H1 (cell line): ENCODE results near the gene NR2E1.
A peak's percentile ranks its signal among the peaks of the same experiment; 100 is the strongest.

ENCODE experiments used
- ATF3 ChIP-seq: IDR thresholded peaks from 2 replicates; pipeline ENCODE4 v1.6.1; 2011; ENCODE audit warnings: low read depth, mild to moderate bottlenecking, low read length; ENCODE audit not compliant: insufficient read depth
- CTCF ChIP-seq, 3 experiments: IDR thresholded peaks; 1 replicate in 2 of 3; 2 replicates in 1 of 3; pipeline versions ENCODE4 v1.5.1 to v1.6.1; 2011; ENCODE audit warnings: low read length in 3 of 3, mild to moderate bottlenecking in 3 of 3, inconsistent platforms in 2 of 3, low read depth in 1 of 3, moderate library complexity in 1 of 3; ENCODE audit not compliant: insufficient read depth in 1 of 3; ENCODE audit errors: control extremely low read depth in 1 of 3
- EZH2 ChIP-seq: fragments of 200-600 bp; sonication (generic); IDR thresholded peaks from 2 replicates; pipeline ENCODE4 v1.7.1; 2012; ENCODE audit warnings: low read depth, mild to moderate bottlenecking, moderate library complexity, low read length, inconsistent platforms; ENCODE audit not compliant: severe bottlenecking
- KDM1A ChIP-seq: fragments of 200-600, 300-600 bp; sonication (generic); IDR thresholded peaks from 2 replicates; pipeline ENCODE4 v1.7.1; 2016; ENCODE audit warnings: mild to moderate bottlenecking, low read length, borderline replicate concordance
- TF ChIP-seq, protein P1 (sequence below): IDR thresholded peaks from 2 replicates; pipeline ENCODE4 v1.6.1; 2011; ENCODE audit warnings: low read length, improper control_type of control experiment

GRCh38 chr6:108159981-108160380 lies 5.8 kb upstream of the NR2E1 start:
- TF ChIP-seq KDM1A: no peak
- TF ChIP-seq, protein P1, sequence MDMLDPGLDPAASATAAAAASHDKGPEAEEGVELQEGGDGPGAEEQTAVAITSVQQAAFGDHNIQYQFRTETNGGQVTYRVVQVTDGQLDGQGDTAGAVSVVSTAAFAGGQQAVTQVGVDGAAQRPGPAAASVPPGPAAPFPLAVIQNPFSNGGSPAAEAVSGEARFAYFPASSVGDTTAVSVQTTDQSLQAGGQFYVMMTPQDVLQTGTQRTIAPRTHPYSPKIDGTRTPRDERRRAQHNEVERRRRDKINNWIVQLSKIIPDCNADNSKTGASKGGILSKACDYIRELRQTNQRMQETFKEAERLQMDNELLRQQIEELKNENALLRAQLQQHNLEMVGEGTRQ: no peak
- no peak for TF ChIP-seq ATF3
- TF ChIP-seq EZH2: peak; percentile 17
- no peak for TF ChIP-seq CTCF (IDR thresholded peaks at IDR 0.05; ENCODE audit: control extremely low read depth in 1 of 3, insufficient read depth in 1 of 3, low read depth in 1 of 3, low read length in 3 of 3)
